Omental fat pad (tissue), 4 donors: Measurements from ENCODE around the gene PGA3. TPM values are rescaled to one million over a fixed set of nuclear protein-coding genes. Genes with fewer than 3 reads are reported as not detected.

ENCODE experiments used
- ATAC-seq: fragments of 150-250 bp; one replicate; pipeline ENCODE4 v1.9.1; 2016; ENCODE audit warnings: mild to moderate bottlenecking, moderate library complexity; ENCODE audit not compliant: low FRiP score
- DNase-seq: peaks from one replicate; pipeline ENCODE4 v3.0.0-alpha.2; 2019; ENCODE audit warnings: low spot score
- total RNA-seq, 4 donors: library from RNA; depleted of rRNA; stranded (reverse); fragments of >200 nt; gene quantifications; one replicate each; pipeline ENCODE4 v1.1.0, GENCODE V29; 2016
- TF ChIP-seq, protein P1 (sequence below), 3 donors: fragments of 450-650 bp; IDR thresholded peaks; one replicate each; pipeline ENCODE4 v1.5.1; 2016 to 2017; ENCODE audit warnings: antibody characterized with exemption in 3 of 3, mild to moderate bottlenecking in 3 of 3, moderate library complexity in 2 of 3

PGA3 gene
- total RNA-seq, 4 donors from 2014 or later = 2.5 to 96.7 (median 7.6) TPM

DNA sequence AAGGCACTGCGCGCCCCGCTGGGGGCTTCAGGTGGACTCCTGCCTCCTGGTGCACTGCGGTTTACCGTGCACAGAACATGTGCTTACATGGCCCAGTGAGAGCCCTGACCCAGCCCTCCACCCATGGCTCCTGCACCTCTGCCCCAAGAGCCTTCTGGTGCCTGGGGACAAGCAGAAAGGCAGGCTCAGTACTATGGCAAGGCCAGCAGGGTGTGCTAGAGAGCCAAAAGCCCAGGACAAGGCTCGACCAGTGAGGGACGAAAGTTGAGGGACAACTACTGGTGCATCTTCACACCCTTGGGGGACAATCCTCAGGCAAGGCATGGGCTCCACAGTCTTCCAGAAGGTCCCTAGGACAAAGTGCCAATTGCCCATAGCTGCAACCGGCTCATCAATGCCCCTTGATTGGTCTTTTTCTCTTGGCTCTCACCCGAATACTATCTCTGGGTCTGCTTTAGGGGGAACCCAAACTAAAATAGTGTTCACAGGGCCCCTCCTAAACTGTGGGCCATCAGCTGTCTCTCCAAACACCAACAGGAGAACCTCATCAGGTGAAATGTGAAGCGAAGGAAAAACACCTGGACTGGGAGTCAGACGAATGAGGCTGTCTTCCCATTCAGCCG lies 51.2 kb downstream of the PGA3 start:
- ATAC-seq (peak; percentile 61), DNase-seq (no peak)
- TF ChIP-seq, protein P1, sequence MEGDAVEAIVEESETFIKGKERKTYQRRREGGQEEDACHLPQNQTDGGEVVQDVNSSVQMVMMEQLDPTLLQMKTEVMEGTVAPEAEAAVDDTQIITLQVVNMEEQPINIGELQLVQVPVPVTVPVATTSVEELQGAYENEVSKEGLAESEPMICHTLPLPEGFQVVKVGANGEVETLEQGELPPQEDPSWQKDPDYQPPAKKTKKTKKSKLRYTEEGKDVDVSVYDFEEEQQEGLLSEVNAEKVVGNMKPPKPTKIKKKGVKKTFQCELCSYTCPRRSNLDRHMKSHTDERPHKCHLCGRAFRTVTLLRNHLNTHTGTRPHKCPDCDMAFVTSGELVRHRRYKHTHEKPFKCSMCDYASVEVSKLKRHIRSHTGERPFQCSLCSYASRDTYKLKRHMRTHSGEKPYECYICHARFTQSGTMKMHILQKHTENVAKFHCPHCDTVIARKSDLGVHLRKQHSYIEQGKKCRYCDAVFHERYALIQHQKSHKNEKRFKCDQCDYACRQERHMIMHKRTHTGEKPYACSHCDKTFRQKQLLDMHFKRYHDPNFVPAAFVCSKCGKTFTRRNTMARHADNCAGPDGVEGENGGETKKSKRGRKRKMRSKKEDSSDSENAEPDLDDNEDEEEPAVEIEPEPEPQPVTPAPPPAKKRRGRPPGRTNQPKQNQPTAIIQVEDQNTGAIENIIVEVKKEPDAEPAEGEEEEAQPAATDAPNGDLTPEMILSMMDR (IDR thresholded peaks at IDR 0.05) = peak in 1 of 3 donors; percentile 29

GRCh38 chr11:61256710-61257482 lies 53.6 kb downstream of the PGA3 start:
- no peak for ATAC-seq

DNA sequence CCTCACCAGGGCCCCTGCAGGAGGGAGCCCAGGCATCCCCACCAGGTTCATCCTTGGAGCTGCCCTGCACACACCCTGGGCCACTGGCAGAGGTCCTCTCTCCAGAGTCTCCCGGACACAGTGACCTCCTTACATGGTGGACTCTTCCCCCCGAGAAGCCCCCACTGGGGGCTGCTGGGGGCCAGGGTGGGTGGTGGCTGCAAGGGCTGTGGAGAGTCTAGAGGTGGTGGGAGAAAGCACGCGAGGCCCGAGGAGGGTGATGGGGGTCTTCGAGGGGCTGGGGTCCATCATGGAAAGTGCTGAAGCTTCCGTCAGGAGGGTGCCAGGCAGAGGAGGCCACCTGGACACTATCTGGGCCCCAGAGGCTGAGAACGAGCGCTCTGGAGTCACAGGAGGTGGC lies 55.2 kb downstream of the PGA3 start:
- DNase-seq (no peak), ATAC-seq (no peak)
- TF ChIP-seq, protein P1 (IDR thresholded peaks at IDR 0.05) = no peak

More at GRCh38 chr11:61256710-61257482, 53.6 kb downstream of the PGA3 start:
- DNase-seq = no peak
- TF ChIP-seq, protein P1 (IDR thresholded peaks at IDR 0.05) = no peak

DNA sequence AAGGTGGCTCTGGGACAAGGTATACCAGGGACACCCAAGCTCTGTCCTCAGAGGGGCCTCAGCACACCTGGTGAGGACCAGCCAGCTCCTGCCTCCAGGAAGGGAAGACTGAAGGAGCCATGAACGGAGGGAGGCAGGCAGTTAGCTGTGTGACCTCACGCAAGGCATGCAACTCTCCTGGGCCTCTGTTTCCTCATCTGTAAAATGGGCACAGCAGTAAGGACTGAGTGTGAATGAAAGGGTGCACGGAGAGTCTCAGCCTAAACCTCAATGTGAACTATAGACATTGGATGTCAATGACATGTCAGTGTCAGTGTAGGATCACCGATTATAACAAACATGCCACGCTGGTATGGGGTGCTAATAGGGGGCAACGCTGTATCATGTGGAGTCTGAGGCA lies 56.0 kb downstream of the PGA3 start:
- DNase-seq (no peak), ATAC-seq (no peak)
- TF ChIP-seq, protein P1 (IDR thresholded peaks at IDR 0.05) = no peak

Other genes starting within 250 kb of the PGA3 start
- gene CD6, start 231.8 kb upstream of the PGA3 start, total RNA-seq = 1 to 10 TPM in 3 of 4 donors, under 1 TPM in 1; 0.79 to 6.5 (median 2.2) TPM
- 1 to 10 TPM in 3 of 4 donors, under 1 TPM in 1; 0.37 to 5.4 (median 2.0) TPM for gene CD5, start 101.0 kb upstream of the PGA3 start, total RNA-seq
- 10 to 100 TPM in 3 of 4 donors, 1 to 10 TPM in 1; 9.3 to 17.5 (median 12.6) TPM for gene VPS37C, start 42.1 kb upstream of the PGA3 start, total RNA-seq
- 10 to 100 TPM in 2 of 4 donors, 1 to 10 TPM in 2; 2.9 to 94.5 (median 13.5) TPM for gene PGA4, start 18.8 kb downstream of the PGA3 start, total RNA-seq
- gene PGA5, start 37.7 kb downstream of the PGA3 start, total RNA-seq = 1 to 10 TPM in 3 of 4 donors, not detected in 1; 2.0 to 5.0 (median 4.3) TPM
- 1 to 10 TPM in 3 of 4 donors, under 1 TPM in 1; 0.94 to 6.9 (median 4.6) TPM for gene VWCE, start 91.8 kb downstream of the PGA3 start, total RNA-seq
- gene DDB1, start 129.6 kb downstream of the PGA3 start, total RNA-seq = 100 to 1,000 TPM; 127 to 182 (median 155) TPM
- 10 to 100 TPM; 16.0 to 24.5 (median 20.0) TPM for gene TKFC, start 129.7 kb downstream of the PGA3 start, total RNA-seq
- 10 to 100 TPM; 29.5 to 39.9 (median 34.6) TPM for gene CYB561A3, start 158.4 kb downstream of the PGA3 start, total RNA-seq
- 10 to 100 TPM; 31.6 to 40.8 (median 38.1) TPM for gene TMEM138, start 158.9 kb downstream of the PGA3 start, total RNA-seq
- 10 to 100 TPM in 2 of 4 donors, 1 to 10 TPM in 2; 9.5 to 19.3 (median 11.8) TPM for gene TMEM216, start 189.1 kb downstream of the PGA3 start, total RNA-seq
- 10 to 100 TPM; 37.2 to 62.6 (median 49.4) TPM for gene CPSF7, start 226.5 kb downstream of the PGA3 start, total RNA-seq
- 10 to 100 TPM; 48.6 to 59.0 (median 54.0) TPM for gene SDHAF2, start 226.6 kb downstream of the PGA3 start, total RNA-seq